ENCODE data around the gene SCAP.

The SCAP gene

GRCh38 chr3:47413751-47414150, 62.0 kb downstream of the SCAP start:
- DNase-seq (ENCODE audit: low read depth), result no peak

- no peak for DNase-seq (ENCODE audit: low read depth)
Measured at GRCh38 chr3:47412842-47413520, 62.8 kb downstream of the SCAP start.

GRCh38 chr3:47412453-47412756, 63.3 kb downstream of the SCAP start:
- no peak for DNase-seq (ENCODE audit: low read depth)

GRCh38 chr3:47411696-47412452, 63.9 kb downstream of the SCAP start:
- no peak for DNase-seq (ENCODE audit: low read depth)

DNA sequence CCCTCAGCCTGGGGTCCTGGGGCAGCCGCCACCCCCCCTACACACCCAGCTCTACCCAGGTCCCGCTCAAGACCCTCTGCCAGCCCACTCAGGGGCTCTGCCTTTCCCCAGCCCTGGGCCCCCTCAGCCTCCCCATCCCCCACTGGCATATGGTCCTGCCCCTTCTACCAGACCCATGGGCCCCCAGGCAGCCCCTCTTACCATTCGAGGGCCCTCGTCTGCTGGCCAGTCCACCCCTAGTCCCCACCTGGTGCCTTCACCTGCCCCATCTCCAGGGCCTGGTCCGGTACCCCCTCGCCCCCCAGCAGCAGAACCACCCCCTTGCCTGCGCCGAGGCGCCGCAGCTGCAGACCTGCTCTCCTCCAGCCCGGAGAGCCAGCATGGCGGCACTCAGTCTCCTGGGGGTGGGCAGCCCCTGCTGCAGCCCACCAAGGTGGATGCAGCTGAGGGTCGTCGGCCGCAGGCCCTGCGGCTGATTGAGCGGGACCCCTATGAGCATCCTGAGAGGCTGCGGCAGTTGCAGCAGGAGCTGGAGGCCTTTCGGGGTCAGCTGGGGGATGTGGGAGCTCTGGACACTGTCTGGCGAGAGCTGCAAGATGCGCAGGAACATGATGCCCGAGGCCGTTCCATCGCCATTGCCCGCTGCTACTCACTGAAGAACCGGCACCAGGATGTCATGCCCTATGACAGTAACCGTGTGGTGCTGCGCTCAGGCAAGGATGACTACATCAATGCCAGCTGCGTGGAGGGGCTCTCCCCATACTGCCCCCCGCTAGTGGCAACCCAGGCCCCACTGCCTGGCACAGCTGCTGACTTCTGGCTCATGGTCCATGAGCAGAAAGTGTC, 64.7 kb downstream of the SCAP start:
- no peak for DNase-seq (ENCODE audit: low read depth)

DNA sequence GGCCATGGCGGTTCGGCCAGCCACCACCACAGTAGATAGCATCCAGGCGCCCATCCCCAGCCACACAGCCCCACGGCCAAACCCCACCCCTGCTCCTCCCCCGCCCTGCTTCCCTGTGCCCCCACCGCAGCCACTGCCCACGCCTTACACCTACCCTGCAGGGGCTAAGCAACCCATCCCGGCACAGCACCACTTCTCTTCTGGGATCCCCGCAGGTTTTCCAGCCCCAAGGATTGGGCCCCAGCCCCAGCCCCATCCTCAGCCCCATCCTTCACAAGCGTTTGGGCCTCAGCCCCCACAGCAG, 65.4 kb downstream of the SCAP start:
- no peak for DNase-seq (ENCODE audit: low read depth)

DNA sequence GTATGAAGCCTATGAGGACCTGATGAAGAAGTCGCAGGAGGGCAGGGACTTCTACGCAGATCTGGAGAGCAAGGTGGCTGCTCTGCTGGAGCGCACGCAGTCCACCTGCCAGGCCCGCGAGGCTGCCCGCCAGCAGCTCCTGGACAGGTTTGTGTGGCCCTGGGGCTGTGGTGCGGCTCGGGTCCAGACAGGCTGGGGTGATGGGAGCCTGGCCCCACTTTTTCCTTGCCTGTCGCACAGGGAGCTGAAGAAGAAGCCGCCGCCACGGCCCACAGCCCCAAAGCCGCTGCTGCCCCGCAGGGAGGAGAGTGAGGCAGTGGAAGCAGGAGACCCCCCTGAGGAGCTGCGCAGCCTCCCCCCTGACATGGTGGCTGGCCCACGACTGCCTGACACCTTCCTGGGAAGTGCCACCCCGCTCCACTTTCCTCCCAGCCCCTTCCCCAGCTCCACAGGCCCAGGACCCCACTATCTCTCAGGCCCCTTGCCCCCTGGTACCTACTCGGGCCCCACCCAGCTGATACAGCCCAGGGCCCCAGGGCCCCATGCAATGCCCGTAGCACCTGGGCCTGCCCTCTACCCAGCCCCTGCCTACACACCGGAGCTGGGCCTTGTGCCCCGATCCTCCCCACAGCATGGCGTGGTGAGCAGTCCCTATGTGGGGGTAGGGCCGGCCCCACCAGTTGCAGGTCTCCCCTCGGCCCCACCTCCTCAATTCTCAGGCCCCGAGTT, 65.9 kb downstream of the SCAP start:
- DNase-seq (ENCODE audit: low read depth), result no peak

DNA sequence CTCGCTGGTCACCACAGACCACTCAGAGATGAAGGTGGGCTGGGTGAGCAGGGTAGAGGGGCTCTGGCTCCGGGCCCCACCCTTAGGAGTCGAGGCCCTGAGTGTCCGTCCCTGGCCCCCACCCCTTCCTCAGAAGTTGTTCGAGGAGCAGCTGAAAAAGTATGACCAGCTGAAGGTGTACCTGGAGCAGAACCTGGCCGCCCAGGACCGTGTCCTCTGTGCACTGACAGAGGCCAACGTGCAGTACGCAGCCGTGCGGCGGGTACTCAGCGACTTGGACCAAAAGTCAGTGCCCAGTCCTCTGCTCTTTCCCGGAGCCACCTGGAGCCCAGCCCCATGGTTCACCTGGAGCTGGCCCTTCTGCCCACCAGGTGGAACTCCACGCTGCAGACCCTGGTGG, 66.5 kb downstream of the SCAP start:
- no peak for DNase-seq (ENCODE audit: low read depth)

DNA sequence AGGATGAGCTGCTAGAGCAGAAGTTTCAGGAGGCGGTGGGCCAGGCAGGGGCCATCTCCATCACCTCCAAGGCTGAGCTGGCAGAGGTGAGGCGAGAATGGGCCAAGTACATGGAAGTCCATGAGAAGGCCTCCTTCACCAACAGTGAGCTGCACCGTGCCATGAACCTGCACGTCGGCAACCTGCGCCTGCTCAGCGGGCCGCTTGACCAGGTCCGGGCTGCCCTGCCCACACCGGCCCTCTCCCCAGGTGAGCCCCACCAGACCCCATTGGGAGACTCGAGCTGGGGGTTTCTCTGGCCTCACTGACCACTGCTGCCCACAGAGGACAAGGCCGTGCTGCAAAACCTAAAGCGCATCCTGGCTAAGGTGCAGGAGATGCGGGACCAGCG, 66.9 kb downstream of the SCAP start:
- no peak for DNase-seq (ENCODE audit: low read depth)

GRCh38 chr3:47407896-47408838, 67.6 kb downstream of the SCAP start:
- no peak for DNase-seq (ENCODE audit: low read depth)

- no peak for DNase-seq (ENCODE audit: low read depth)
Measured at GRCh38 chr3:47407237-47407636, 68.5 kb downstream of the SCAP start.

- DNase-seq (ENCODE audit: low read depth), result no peak
Measured at GRCh38 chr3:47406762-47407149, 69.0 kb downstream of the SCAP start.

DNA sequence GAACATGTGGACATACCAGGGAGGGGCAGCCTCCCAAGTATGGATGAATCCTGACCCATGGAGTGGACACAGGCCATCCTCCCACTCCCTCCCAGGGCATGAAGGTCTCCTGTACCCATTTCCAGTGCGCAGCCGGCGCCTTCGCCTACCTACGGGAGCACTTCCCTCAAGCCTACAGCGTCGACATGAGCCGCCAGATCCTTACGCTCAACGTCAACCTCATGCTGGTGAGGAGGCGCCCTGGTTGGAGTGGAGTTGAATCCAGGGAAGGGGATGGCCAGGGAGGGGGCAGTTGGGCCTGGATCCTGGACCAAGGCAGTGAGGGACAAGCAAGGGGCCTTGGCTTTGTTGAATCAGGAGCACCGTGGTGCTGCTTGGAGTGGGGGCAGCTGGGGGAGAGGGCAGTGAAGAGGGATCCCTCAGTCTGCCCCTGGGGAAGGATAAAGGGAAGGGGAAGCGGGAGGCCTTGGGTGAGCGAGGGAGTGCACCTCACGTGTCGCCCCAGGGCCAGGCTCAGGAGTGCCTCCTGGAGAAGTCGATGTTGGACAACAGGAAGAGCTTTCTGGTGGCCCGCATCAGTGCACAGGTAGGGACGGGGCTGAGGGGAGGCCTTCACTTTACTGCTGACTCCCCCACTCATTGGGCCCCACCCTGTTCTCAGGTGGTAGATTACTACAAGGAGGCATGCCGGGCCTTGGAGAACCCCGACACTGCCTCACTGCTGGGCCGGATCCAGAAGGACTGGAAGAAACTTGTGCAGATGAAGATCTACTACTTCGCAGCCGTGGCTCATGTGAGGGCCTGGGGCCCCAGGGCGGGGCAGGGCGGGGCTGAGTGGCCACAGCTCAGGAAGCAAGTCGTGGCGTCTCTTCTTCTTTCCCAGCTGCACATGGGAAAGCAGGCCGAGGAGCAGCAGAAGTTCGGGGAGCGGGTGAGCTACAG, 69.7 kb downstream of the SCAP start:
- DNase-seq (ENCODE audit: low read depth), result no peak

- no peak for DNase-seq (ENCODE audit: low read depth)
Measured at GRCh38 chr3:47404955-47405790, 70.6 kb downstream of the SCAP start.

DNA sequence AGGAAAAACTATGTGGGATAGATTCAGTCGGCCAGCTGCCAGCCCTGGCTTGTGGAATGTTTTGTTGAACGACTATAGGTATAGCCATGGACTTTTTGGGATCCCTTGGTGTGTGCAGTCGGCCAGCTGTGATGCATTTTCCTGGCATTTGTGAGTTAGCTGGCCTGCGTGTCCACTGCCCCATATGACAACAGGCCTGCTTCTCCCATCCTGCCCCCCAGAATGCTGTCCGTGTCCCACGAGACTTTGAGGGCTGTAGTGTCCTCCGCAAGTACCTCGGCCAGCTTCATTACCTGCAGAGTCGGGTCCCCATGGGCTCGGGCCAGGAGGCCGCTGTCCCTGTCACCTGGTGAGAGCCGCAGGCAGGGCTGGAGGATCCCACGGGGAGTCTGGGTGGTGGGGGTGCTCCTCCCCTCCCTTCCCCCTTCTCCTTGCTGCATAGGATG, 71.3 kb downstream of the SCAP start:
- DNase-seq (ENCODE audit: low read depth), result no peak

DNA sequence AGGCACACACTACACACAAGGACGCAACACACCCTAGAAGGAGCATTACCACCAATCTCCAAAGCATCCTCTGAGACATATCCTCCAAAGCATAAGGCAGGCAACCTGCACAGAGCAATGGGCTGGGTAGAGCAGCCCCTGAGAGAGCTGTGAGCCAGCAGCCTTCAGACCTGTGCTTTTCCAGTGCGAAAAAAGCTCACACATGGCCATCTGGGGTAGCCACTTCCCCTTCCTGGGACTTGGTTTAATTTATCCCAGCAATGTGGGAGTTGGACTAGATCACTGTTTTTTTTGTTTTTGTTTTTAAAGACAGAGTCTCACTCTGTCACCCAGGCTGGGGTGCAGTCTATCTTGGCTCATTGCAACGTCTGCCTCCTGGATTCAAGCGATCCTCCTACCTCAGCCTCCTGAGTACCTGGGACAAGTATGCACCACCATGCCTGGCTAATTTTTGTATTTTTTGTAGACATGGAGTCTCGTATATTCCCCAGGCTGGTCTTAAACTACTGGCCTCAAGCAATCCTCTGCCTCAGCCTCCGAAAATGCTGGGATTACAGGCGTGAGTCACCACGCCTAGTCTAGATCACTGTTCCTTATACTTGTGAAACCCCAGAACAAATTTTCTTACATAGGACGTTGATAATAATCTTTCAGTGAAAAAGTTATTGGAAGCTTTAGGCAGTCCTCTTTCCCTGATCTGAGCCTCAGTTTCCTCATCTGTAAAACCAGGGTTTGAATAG, 76.0 kb downstream of the SCAP start:
- peak; percentile 74 for DNase-seq (ENCODE audit: low read depth)

DNA sequence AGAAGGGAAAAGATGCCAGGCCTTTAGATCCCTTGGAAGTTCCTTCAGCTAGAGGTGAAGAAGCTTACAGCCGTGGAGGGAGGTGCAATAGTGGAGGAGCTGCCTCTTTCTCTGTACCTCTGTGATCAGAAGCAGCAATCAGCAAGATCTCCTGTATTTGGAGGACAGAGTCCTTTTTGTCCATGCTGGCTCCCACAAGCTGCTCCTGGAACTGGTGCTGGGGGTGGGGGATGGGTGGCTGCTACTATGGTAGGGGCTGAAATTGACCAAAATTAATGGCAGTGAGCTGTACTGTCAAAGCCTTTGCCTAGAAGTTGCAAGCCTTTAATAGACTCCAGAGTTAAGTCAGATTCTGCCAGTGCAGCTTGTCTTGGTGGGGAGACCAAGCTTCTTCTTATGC, 76.7 kb downstream of the SCAP start:
- DNase-seq (ENCODE audit: low read depth), result no peak

DNA sequence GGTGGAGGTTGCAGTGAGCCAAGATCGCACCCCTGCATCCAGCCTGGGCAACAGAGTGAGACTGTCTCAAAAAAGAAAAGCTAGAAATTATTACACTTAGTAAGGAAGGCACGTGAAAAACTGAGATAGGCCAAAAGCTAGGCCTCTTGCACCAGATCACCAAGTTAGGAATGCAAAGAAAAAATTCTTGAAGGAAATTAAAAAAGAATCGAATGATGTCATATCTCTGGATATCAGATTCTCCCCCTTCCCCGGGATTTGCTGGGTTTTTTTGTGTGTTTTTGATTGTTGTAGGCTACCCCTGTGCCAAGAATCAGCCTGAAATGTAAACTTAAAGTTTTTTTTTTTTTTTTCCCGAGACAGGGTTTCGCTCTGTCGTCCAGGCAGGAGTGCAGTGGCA, 77.5 kb downstream of the SCAP start:
- no peak for DNase-seq (ENCODE audit: low read depth)

- DNase-seq (ENCODE audit: low read depth), result no peak
Measured at GRCh38 chr3:47394881-47395280, 80.9 kb downstream of the SCAP start.

Data from ELR (cell line).